IMR-90 (cell line): Measurements from ENCODE around the gene ICAM1. TPM values are rescaled to one million over a fixed set of nuclear protein-coding genes. Genes with fewer than 3 reads are reported as not detected.

Experiments used
- ATAC-seq: fragments of 200-7000 bp; cut with Tn5 transposase; 2 replicates; pipeline ENCODE4 v1.9.1; 2020; ENCODE audit warnings: low read depth, mild to moderate bottlenecking, moderate library complexity
- BruUV-seq: library from RNA; stranded (reverse); fragments of 400-500 nt; replicated peaks from 2 replicates; lab custom pipeline; 2021; lab: Mats Ljungman, UMichigan
- CTCF ChIA-PET: fragments of 300-600 bp; formaldehyde crosslinking; extraction: SDS; loops from one replicate; lab custom pipeline; 2021; ENCODE audit warnings: antibody characterized with exemption; lab: Yijun Ruan, JAX
- POLR2A ChIA-PET: fragments of 300-600 bp; sonication (Branson Sonifier 250); formaldehyde crosslinking; loops from one replicate; lab custom pipeline; 2022; ENCODE audit warnings: antibody characterized with exemption; ENCODE audit not compliant: unreplicated experiment; lab: Charles Lee
- DNase-seq: peaks from one replicate; pipeline ENCODE4 v3.0.0; 2013
- H2AFZ ChIP-seq: replicated peaks from 2 replicates; pipeline ENCODE3; 2013; ENCODE audit warnings: low read length, mild to moderate bottlenecking; ENCODE audit not compliant: poor library complexity
- H2AK5ac ChIP-seq: 2 replicates; pipeline ENCODE4 v1.6.1; 2013; ENCODE audit warnings: low read depth, low read length, inconsistent platforms
- H2AK9ac ChIP-seq: replicated peaks from 2 replicates; pipeline ENCODE3; 2013; ENCODE audit warnings: mild to moderate bottlenecking, low read depth, low read length, moderate library complexity; ENCODE audit not compliant: poor library complexity
- H2BK120ac ChIP-seq: 2 replicates; pipeline ENCODE4 v1.6.1; 2013; ENCODE audit warnings: low read depth, low read length, inconsistent platforms
- H2BK15ac ChIP-seq: 3 replicates; pipeline ENCODE4 v1.6.1; 2013; ENCODE audit warnings: low read depth, low read length, inconsistent platforms
- H2BK20ac ChIP-seq: 2 replicates; pipeline ENCODE4 v1.6.1; 2013; ENCODE audit warnings: low read depth, mild to moderate bottlenecking, inconsistent platforms, low read length, moderate library complexity
- H2BK5ac ChIP-seq: 2 replicates; pipeline ENCODE4 v1.6.1; 2013; ENCODE audit warnings: mild to moderate bottlenecking, low read depth, low read length, inconsistent platforms; ENCODE audit not compliant: poor library complexity, severe bottlenecking
- H3K14ac ChIP-seq: replicated peaks from 2 replicates; pipeline ENCODE4 v1.6.1; 2013; ENCODE audit warnings: low read depth, low read length, inconsistent platforms
- H3K18ac ChIP-seq: 2 replicates; pipeline ENCODE4 v1.6.1; 2013; ENCODE audit warnings: low read depth, low read length, control low read depth
- H3K23ac ChIP-seq: 2 replicates; pipeline ENCODE4 v1.6.1; 2013; ENCODE audit warnings: low read depth, low read length, inconsistent platforms
- H3K27ac ChIP-seq: 2 replicates; pipeline ENCODE4 v1.5.1; 2013; ENCODE audit warnings: mild to moderate bottlenecking, control low read depth, low read length; ENCODE audit not compliant: insufficient read depth
- H3K27me3 ChIP-seq: 2 replicates; pipeline ENCODE4 v1.6.1; 2013; ENCODE audit warnings: low read length; ENCODE audit not compliant: control insufficient read depth, insufficient read depth
- H3K36me3 ChIP-seq: 2 replicates; pipeline ENCODE4 v1.6.1; 2013; ENCODE audit warnings: low read length, mixed read lengths; ENCODE audit not compliant: control insufficient read depth, insufficient read depth
- H3K4ac ChIP-seq: 2 replicates; pipeline ENCODE4 v1.6.1; 2013; ENCODE audit warnings: low read depth, low read length, inconsistent platforms
- H3K4me1 ChIP-seq: 2 replicates; pipeline ENCODE4 v1.6.1; 2013; ENCODE audit warnings: low read length, mixed read lengths; ENCODE audit not compliant: control insufficient read depth, insufficient read depth
- H3K4me2 ChIP-seq: 2 replicates; pipeline ENCODE4 v1.6.1; 2013; ENCODE audit warnings: low read depth, mild to moderate bottlenecking, control low read depth, low read length, moderate library complexity
- H3K4me3 ChIP-seq: 2 replicates; pipeline ENCODE4 v1.5.1; 2013; ENCODE audit warnings: low read depth, mild to moderate bottlenecking, control low read depth, low read length, moderate library complexity; ENCODE audit not compliant: insufficient read depth
- H3K56ac ChIP-seq: 2 replicates; pipeline ENCODE4 v1.6.1; 2013; ENCODE audit warnings: low read length, inconsistent platforms; ENCODE audit not compliant: insufficient read depth; ENCODE audit errors: extremely low read depth
- H3K79me1 ChIP-seq, 2 experiments: 2 replicates each; pipeline ENCODE4 v1.6.1; 2013; ENCODE audit warnings: low read length in 2 of 2, inconsistent platforms in 1 of 2, low read depth in 1 of 2
- H3K9ac ChIP-seq: 2 replicates; pipeline ENCODE4 v1.6.1; 2013; ENCODE audit warnings: low read depth, low read length, control low read depth
- H3K9me1 ChIP-seq: 2 replicates; pipeline ENCODE4 v1.6.1; 2013; ENCODE audit warnings: low read length, inconsistent platforms; ENCODE audit not compliant: insufficient read depth
- H3K9me3 ChIP-seq: 2 replicates; pipeline ENCODE4 v1.6.1; 2013; ENCODE audit warnings: low read length; ENCODE audit not compliant: control insufficient read depth, insufficient read depth
- H4K20me1 ChIP-seq: 2 replicates; pipeline ENCODE4 v1.6.1; 2013; ENCODE audit warnings: low read length, inconsistent platforms; ENCODE audit not compliant: insufficient read depth
- H4K5ac ChIP-seq: 2 replicates; pipeline ENCODE4 v1.6.1; 2013; ENCODE audit warnings: mild to moderate bottlenecking, low read depth, low read length, control low read depth
- H4K8ac ChIP-seq, 2 experiments: 2 replicates each; pipeline ENCODE4 v1.6.1; 2013; ENCODE audit warnings: low read depth in 2 of 2, low read length in 2 of 2, control low read depth in 1 of 2, inconsistent platforms in 1 of 2
- H4K91ac ChIP-seq: 2 replicates; pipeline ENCODE4 v1.6.1; 2013; ENCODE audit warnings: low read depth, low read length, inconsistent platforms; ENCODE audit not compliant: insufficient read depth
- BHLHE40 ChIP-seq: fragments of 150-350 bp; IDR thresholded peaks from 2 replicates; pipeline ENCODE4 v1.6.1; 2016; ENCODE audit warnings: mild to moderate bottlenecking, low read depth, low read length
- CEBPB ChIP-seq: IDR thresholded peaks from 2 replicates; pipeline ENCODE4 v1.6.1; 2012; ENCODE audit warnings: low read depth, low read length, improper control_type of control experiment
- CHD1 ChIP-seq: IDR thresholded peaks from 2 replicates; pipeline ENCODE4 v1.6.1; 2012; ENCODE audit warnings: low read depth, low read length, improper control_type of control experiment
- CTCF ChIP-seq: conservative IDR thresholded peaks from 2 replicates; pipeline ENCODE4 v1.5.1; 2012; ENCODE audit warnings: mild to moderate bottlenecking, low read depth, low read length, improper control_type of control experiment
- ELK1 ChIP-seq: fragments of 150-350 bp; IDR thresholded peaks from 2 replicates; pipeline ENCODE4 v1.6.1; 2016; ENCODE audit warnings: low read depth, mild to moderate bottlenecking, low read length, moderate library complexity, borderline replicate concordance
- FOS ChIP-seq: fragments of 150-350 bp; IDR thresholded peaks from 2 replicates; pipeline ENCODE4 v1.6.1; 2016; ENCODE audit warnings: low read depth, low read length
- MAFK ChIP-seq: IDR thresholded peaks from 2 replicates; pipeline ENCODE4 v1.6.1; 2012; ENCODE audit warnings: low read depth, low read length, improper control_type of control experiment
- MXI1 ChIP-seq: IDR thresholded peaks from 2 replicates; pipeline ENCODE4 v1.6.1; 2012; ENCODE audit warnings: low read depth, mild to moderate bottlenecking, low read length, moderate library complexity, borderline replicate concordance
- NFE2L2 ChIP-seq: fragments of 150-350 bp; IDR thresholded peaks from 2 replicates; pipeline ENCODE4 v1.6.1; 2016; ENCODE audit warnings: low read depth, mild to moderate bottlenecking, low read length
- POLR2A ChIP-seq: IDR thresholded peaks from 2 replicates; pipeline ENCODE4 v1.6.1; 2012; ENCODE audit warnings: mild to moderate bottlenecking, low read depth, low read length
- RAD21 ChIP-seq: IDR thresholded peaks from 2 replicates; pipeline ENCODE4 v1.6.1; 2012; ENCODE audit warnings: low read length, improper control_type of control experiment
- RCOR1 ChIP-seq: IDR thresholded peaks from 2 replicates; pipeline ENCODE4 v1.6.1; 2012; ENCODE audit warnings: mild to moderate bottlenecking, low read length, improper control_type of control experiment; ENCODE audit not compliant: insufficient replicate concordance
- RFX5 ChIP-seq: IDR thresholded peaks from 2 replicates; pipeline ENCODE4 v1.8.0; 2012; ENCODE audit warnings: low read depth, mild to moderate bottlenecking, low read length, moderate library complexity
- SMC3 ChIP-seq: fragments of 150-350 bp; IDR thresholded peaks from 2 replicates; pipeline ENCODE4 v1.6.1; 2016; ENCODE audit warnings: low read depth, mild to moderate bottlenecking, antibody characterized with exemption, low read length, moderate library complexity
- USF2 ChIP-seq: fragments of 150-350 bp; IDR thresholded peaks from 2 replicates; pipeline ENCODE4 v1.6.1; 2017; ENCODE audit warnings: mild to moderate bottlenecking, antibody characterized with exemption, low read length, low read depth
- whole genome bisulfite sequencing, 2 experiments: methylation state at CpG; one replicate each; pipeline versions ENCODE4 v1.1.5 to v1.1.7; 2013; ENCODE audit warnings: missing lambda C conversion rate in 2 of 2; ENCODE audit not compliant: insufficient read length in 1 of 2; ENCODE audit errors: extremely low coverage in 2 of 2; 5-methylcytosine and 5-hydroxymethylcytosine counted together
- dilution Hi-C: fragments of 300-500 bp; cut with HindIII; formaldehyde crosslinking; loops from one replicate; pipeline ENCODE4 v1.14.3; 2018; ENCODE audit warnings: low sequenced_read_pairs; ENCODE audit not compliant: unreplicated experiment
- in situ Hi-C: fragments of 300-500 bp; cut with MboI; formaldehyde crosslinking; loops from 3 replicates; pipeline ENCODE4 v1.14.3; 2019; ENCODE audit warnings: low sequenced_read_pairs, inconsistent platforms, mixed read lengths
- intact Hi-C: fragments of 100-400 bp; cut with micrococcal nuclease; formaldehyde crosslinking; loops from 2 replicates; pipeline ENCODE4 v1.10.0; 2022
- polyA plus RNA-seq, 3 experiments: library from polyadenylated mRNA; depleted of rRNA; stranded (reverse); fragments of >200 nt; gene quantifications; 2 replicates each; pipeline ENCODE4 v1.2.3, GENCODE V29; 2012; ENCODE audit warnings: low replicate concordance in 1 of 3
- total RNA-seq: library from RNA; depleted of rRNA; stranded (reverse); fragments of >200 nt; gene quantifications from 2 replicates; pipeline ENCODE4 v1.2.3, GENCODE V29; 2012

Gene ICAM1
- total and polyA plus RNA-seq, 2 of the 4 experiments (the other 2 are of a cell fraction), result 10.6 to 19.1 TPM

- no peak overlapping the region for H4K8ac ChIP-seq
- no peaks in the 10 kb centered on the region for H3K4me1 ChIP-seq
- no peak overlapping the region for H4K91ac ChIP-seq
- H2BK120ac ChIP-seq, result no peak overlapping the region
- no peak overlapping the region for H3K14ac ChIP-seq
- dilution Hi-C loops (no loop called here), in situ Hi-C loops (no loop called here), intact Hi-C loops (no loop called here)
- no peak overlapping the region for H2AK5ac ChIP-seq
- no peaks in the 10 kb centered on the region for H3K27me3 ChIP-seq
- H3K4me3 ChIP-seq, result no peak overlapping the region
- ChIA-PET CTCF (no interaction called here), POLR2A (no interaction called here)
- no peak overlapping the region for H3K27ac ChIP-seq
- no peak overlapping the region for H2AFZ ChIP-seq
- H3K23ac ChIP-seq, result no peak overlapping the region
- H3K4ac ChIP-seq, result no peak overlapping the region
- no TSS peak for BruUV-seq
- H4K20me1 ChIP-seq, result peaks cover 9% of the 10 kb centered on the region; the same call in 1 of the 2 replicates
- no peak overlapping the region for H2AK9ac ChIP-seq
- H3K9me1 ChIP-seq, result peaks cover 7% of the 10 kb centered on the region; the same call in 1 of the 2 replicates
- H3K4me2 ChIP-seq, result no peak overlapping the region
- H3K18ac ChIP-seq, result no peak overlapping the region
- DNase-seq, result no peak
- WGBS, 2 experiments, result 94% methylated on average over 6 of the region's 13 CpGs; no CpG with 5 or more reads in 1 of the 2 experiments
- H3K79me1 ChIP-seq, result peaks cover 16 to 20% of the 10 kb centered on the region in 2 experiments
- H2BK20ac ChIP-seq, result no peak overlapping the region
- no peak for ATAC-seq
- no peak overlapping the region for H2BK15ac ChIP-seq
- H3K36me3 ChIP-seq, result peaks cover 51% of the 10 kb centered on the region
- H3K9me3 ChIP-seq, result no peaks in the 10 kb centered on the region
- H3K9ac ChIP-seq, result no peak overlapping the region
- H2BK5ac ChIP-seq, result no peak overlapping the region
- H3K56ac ChIP-seq, result no peak overlapping the region
- H4K5ac ChIP-seq, result no peak overlapping the region
- TF ChIP-seq CEBPB, result no peak
- no peak for TF ChIP-seq USF2
- no peak for TF ChIP-seq RFX5
- TF ChIP-seq CHD1, result no peak
- no peak for TF ChIP-seq NFE2L2
- TF ChIP-seq RCOR1, result no peak
- TF ChIP-seq ELK1, result no peak
- TF ChIP-seq POLR2A, result no peak
- no peak for TF ChIP-seq FOS
- no peak for TF ChIP-seq MAFK
- TF ChIP-seq MXI1, result no peak
- TF ChIP-seq SMC3, result no peak
- no peak for TF ChIP-seq BHLHE40
- TF ChIP-seq RAD21, result no peak
- TF ChIP-seq CTCF, result no peak
Observed at GRCh38 chr19:10318807-10319682, 48.1 kb downstream of the ICAM1 start.
